ENCODE results near the gene PHACTR1. TPM values are rescaled to one million over a fixed set of nuclear protein-coding genes. Genes with fewer than 3 reads are reported as not detected.

Gene PHACTR1
- total RNA-seq, 2 experiments from 2014 or later: 1.3 to 2.3 TPM

DNA sequence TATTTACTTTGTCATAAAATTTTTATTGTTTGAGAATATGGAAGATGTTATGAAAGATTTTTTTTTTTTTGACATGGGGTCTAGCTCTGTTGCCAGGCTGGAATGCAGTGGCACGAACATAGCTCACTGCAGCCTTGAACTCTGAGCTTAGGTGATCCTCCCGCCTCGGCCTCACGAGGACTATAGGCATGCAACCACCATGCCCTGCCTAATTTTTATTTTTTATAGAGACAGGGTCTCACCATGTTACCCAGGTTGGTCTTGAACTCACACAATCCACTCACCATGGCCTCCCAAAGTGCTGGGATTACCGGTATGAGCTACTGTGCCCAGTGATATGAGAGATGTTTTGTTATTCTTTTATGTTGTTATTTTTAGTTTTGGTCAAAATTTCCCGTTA is 316.0 kb downstream of the PHACTR1 start:
- Histone ChIP-seq H3K9me3 (ENCODE audit: control insufficient read depth in 1 of 2, insufficient read depth in 1 of 2, low read length in 2 of 2) (no peaks in the 10 kb centered on the region), H3K27me3 (ENCODE audit: control insufficient read depth in 1 of 2, insufficient read depth in 2 of 2, low read length in 2 of 2) (peaks cover 0 to 2% of the 10 kb centered on the region in 2 experiments), H3K27ac (ENCODE audit: low read depth in 1 of 2, low read length in 2 of 2) (no peak overlapping the region), H3K4me3 (ENCODE audit: low read length) (no peak overlapping the region), H3K4me1 (ENCODE audit: insufficient read depth, low read length) (no peaks in the 10 kb centered on the region), H3K36me3 (ENCODE audit: insufficient read depth, low read length) (no peaks in the 10 kb centered on the region)
- H3K4me1 Mint-ChIP-seq (ENCODE audit: low read depth): no peaks in the 10 kb centered on the region
- H3K27ac Mint-ChIP-seq: no peak overlapping the region
- no peaks in the 10 kb centered on the region for H3K9me3 Mint-ChIP-seq
- DNase-seq: no peak
- H3K27me3 Mint-ChIP-seq: peaks cover 4% of the 10 kb centered on the region
- H3K36me3 Mint-ChIP-seq (ENCODE audit: low read depth): no peaks in the 10 kb centered on the region
- intact Hi-C loops (cut with DNase I, micrococcal nuclease): no loop called here
- TF ChIP-seq, protein P1, sequence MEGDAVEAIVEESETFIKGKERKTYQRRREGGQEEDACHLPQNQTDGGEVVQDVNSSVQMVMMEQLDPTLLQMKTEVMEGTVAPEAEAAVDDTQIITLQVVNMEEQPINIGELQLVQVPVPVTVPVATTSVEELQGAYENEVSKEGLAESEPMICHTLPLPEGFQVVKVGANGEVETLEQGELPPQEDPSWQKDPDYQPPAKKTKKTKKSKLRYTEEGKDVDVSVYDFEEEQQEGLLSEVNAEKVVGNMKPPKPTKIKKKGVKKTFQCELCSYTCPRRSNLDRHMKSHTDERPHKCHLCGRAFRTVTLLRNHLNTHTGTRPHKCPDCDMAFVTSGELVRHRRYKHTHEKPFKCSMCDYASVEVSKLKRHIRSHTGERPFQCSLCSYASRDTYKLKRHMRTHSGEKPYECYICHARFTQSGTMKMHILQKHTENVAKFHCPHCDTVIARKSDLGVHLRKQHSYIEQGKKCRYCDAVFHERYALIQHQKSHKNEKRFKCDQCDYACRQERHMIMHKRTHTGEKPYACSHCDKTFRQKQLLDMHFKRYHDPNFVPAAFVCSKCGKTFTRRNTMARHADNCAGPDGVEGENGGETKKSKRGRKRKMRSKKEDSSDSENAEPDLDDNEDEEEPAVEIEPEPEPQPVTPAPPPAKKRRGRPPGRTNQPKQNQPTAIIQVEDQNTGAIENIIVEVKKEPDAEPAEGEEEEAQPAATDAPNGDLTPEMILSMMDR (IDR thresholded peaks at IDR 0.05): no peak
- CTCF ChIA-PET: no interaction called here
- no peak for ATAC-seq (ENCODE audit: poor library complexity)
- POLR2A ChIA-PET: no interaction called here
- H3K4me3 Mint-ChIP-seq: no peak overlapping the region

DNA sequence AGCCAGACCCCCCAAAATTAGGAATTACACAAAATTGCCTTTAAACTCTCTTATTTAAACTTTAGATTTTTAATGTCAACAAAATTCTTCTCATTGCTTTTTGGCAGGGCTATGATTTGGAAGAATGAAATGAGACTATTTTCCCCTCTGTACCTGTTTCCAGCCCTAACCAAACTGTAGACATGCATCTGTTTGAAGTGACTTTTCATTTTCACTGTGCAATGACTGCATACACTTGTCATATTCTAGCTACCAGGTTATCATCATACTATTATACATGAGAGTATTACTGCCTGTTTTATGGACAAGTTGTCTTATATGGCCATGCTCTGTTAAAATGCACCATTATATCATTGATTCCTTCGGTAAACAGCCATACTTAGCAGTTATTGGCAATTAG is 316.6 kb downstream of the PHACTR1 start:
- Histone ChIP-seq H3K4me3 (ENCODE audit: low read length) (no peak overlapping the region), H3K36me3 (ENCODE audit: insufficient read depth, low read length) (no peaks in the 10 kb centered on the region), H3K9me3 (ENCODE audit: control insufficient read depth in 1 of 2, insufficient read depth in 1 of 2, low read length in 2 of 2) (no peaks in the 10 kb centered on the region), H3K27ac (ENCODE audit: low read depth in 1 of 2, low read length in 2 of 2) (no peak overlapping the region), H3K4me1 (ENCODE audit: insufficient read depth, low read length) (no peaks in the 10 kb centered on the region), H3K27me3 (ENCODE audit: control insufficient read depth in 1 of 2, insufficient read depth in 2 of 2, low read length in 2 of 2) (peaks cover 0 to 2% of the 10 kb centered on the region in 2 experiments)
- intact Hi-C loops (cut with DNase I, micrococcal nuclease): no loop called here
- DNase-seq (no peak), ATAC-seq (ENCODE audit: poor library complexity) (no peak)
- H3K27me3 Mint-ChIP-seq: peaks cover 4% of the 10 kb centered on the region
- no peaks in the 10 kb centered on the region for H3K9me3 Mint-ChIP-seq
- ChIA-PET CTCF (no interaction called here), POLR2A (no interaction called here)
- no peak overlapping the region for H3K4me3 Mint-ChIP-seq
- TF ChIP-seq, protein P1 (IDR thresholded peaks at IDR 0.05): no peak
- no peaks in the 10 kb centered on the region for H3K4me1 Mint-ChIP-seq (ENCODE audit: low read depth)
- no peak overlapping the region for H3K27ac Mint-ChIP-seq
- H3K36me3 Mint-ChIP-seq (ENCODE audit: low read depth): no peaks in the 10 kb centered on the region

DNA sequence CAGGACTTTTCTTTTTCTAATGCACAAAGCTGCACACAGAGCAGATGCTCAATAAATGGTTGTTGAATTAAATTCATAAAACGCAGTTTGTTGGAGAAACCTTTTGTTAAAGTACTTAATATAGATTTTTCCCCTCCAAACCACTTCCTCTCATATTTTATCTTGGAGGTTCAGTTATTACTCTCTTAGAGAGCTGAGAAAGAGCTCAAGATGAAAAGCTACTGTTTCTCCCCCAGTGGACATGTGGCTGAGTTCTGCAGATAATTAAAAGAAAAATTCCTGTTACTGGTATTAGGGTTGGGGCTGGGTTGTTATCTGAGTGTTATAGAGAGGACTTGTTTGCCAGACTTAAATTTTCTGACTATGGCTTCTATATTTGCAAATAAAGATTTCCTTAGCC is 317.7 kb downstream of the PHACTR1 start:
- Histone ChIP-seq H3K27me3 (ENCODE audit: control insufficient read depth in 1 of 2, insufficient read depth in 2 of 2, low read length in 2 of 2) (peaks cover 0 to 2% of the 10 kb centered on the region in 2 experiments), H3K4me3 (ENCODE audit: low read length) (no peak overlapping the region), H3K9me3 (ENCODE audit: control insufficient read depth in 1 of 2, insufficient read depth in 1 of 2, low read length in 2 of 2) (no peaks in the 10 kb centered on the region), H3K4me1 (ENCODE audit: insufficient read depth, low read length) (no peaks in the 10 kb centered on the region), H3K36me3 (ENCODE audit: insufficient read depth, low read length) (no peaks in the 10 kb centered on the region), H3K27ac (ENCODE audit: low read depth in 1 of 2, low read length in 2 of 2) (no peak overlapping the region)
- POLR2A ChIA-PET: no interaction called here
- Mint-ChIP-seq H3K4me3 (no peak overlapping the region), H3K27me3 (peaks cover 6% of the 10 kb centered on the region), H3K36me3 (ENCODE audit: low read depth) (no peaks in the 10 kb centered on the region), H3K27ac (no peak overlapping the region), H3K4me1 (ENCODE audit: low read depth) (no peaks in the 10 kb centered on the region), H3K9me3 (no peaks in the 10 kb centered on the region)
- intact Hi-C loops (cut with DNase I, micrococcal nuclease): no loop called here
- TF ChIP-seq, protein P1 (IDR thresholded peaks at IDR 0.05): no peak
- DNase-seq (no peak), ATAC-seq (ENCODE audit: poor library complexity) (no peak)
- CTCF ChIA-PET: no interaction called here

All from CD4-positive, alpha-beta T cell (primary cell).